HUES48 (cell line): ENCODE measurements around the gene TAAR5.
"Not testable (repeated sequence)": the region's sequence is repeated elsewhere in the genome, so short reads cannot be mapped to it uniquely, and the experiment has no call there.

Experiments used
- H3K27ac ChIP-seq: one replicate; pipeline ENCODE4 v1.7.0; 2013; ENCODE audit warnings: low read depth, low read length, inconsistent platforms
- H3K27me3 ChIP-seq: 2 replicates; pipeline ENCODE4 v1.6.1; 2013; ENCODE audit warnings: mild to moderate bottlenecking, low read length; ENCODE audit not compliant: control insufficient read depth, insufficient read depth
- H3K36me3 ChIP-seq: 2 replicates; pipeline ENCODE4 v1.6.1; 2013; ENCODE audit warnings: low read length; ENCODE audit not compliant: control insufficient read depth, insufficient read depth
- H3K4me1 ChIP-seq: 2 replicates; pipeline ENCODE4 v1.6.1; 2013; ENCODE audit warnings: mild to moderate bottlenecking, low read length; ENCODE audit not compliant: control insufficient read depth, insufficient read depth
- H3K4me3 ChIP-seq: 2 replicates; pipeline ENCODE4 v1.5.1; 2013; ENCODE audit warnings: mild to moderate bottlenecking, low read depth, low read length
- H3K9ac ChIP-seq: 2 replicates; pipeline ENCODE4 v1.6.1; 2013; ENCODE audit warnings: mild to moderate bottlenecking, low read depth, low read length, moderate library complexity
- H3K9me3 ChIP-seq: 2 replicates; pipeline ENCODE4 v1.6.1; 2013; ENCODE audit warnings: low read length; ENCODE audit not compliant: control insufficient read depth, insufficient read depth

TAAR5 gene

DNA sequence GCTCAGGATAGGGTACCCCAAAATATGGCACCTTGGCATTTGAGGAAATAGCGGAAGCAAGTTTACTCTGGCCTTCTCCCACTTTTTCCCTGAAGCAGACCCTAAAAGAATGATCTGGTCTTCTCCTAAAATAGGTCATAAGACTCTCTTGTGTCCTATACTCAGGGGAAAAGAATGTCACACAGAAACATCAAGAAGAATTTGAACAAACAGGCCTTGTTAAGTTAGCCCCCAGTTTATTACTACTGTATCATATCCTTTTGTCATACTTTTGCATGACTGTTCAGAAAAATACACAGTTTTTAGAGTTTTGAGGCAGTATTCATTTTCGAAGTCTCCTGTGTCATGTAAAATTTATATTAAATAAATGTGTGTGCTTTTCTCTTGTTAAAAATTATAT, 22.1 kb upstream of the TAAR5 start:
- no peaks in the 10 kb centered on the region for H3K36me3 ChIP-seq
- H3K4me3 ChIP-seq = no peak overlapping the region
- 0 out of 2 replicates have a peak, but pooled peaks cover 1% of the 10 kb centered on the region for H3K4me1 ChIP-seq
- H3K27me3 ChIP-seq = no peaks in the 10 kb centered on the region
- no peak overlapping the region for H3K9ac ChIP-seq
- no peak overlapping the region for H3K27ac ChIP-seq
- no peaks in the 10 kb centered on the region for H3K9me3 ChIP-seq

DNA sequence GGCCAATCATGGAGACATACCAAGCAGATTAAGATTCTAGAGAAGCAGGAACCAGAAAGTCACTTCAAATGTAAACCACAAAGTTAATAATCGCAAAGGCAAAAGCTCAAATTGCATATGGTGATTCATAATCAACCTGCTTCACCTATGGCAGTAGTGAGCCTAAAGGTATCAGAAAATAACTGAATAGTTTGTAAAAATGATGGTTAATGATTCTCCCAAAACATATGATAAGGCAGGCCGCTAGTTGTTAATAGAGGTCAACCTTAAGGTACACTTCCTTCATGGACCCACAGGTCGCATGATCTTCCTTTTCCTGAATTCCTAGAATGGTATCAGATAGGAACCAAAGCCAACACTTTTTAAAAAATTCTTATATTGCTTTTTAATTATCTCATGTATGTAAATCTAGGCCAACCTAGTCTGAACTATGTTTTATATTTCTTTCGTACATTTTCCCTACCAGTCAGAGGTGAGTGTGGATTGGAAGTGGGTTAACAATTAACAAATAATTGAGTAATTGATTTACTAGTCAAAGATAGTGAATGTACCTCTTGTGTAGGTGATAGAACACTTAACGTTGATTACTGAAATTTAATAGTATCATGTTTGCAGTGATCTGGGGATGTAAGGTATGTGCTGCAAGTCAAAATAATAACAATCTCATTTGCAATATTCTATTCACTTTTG, 18.1 kb upstream of the TAAR5 start:
- Histone ChIP-seq H3K9me3 (no peaks in the 10 kb centered on the region), H3K27ac (no peak overlapping the region), H3K4me3 (no peak overlapping the region), H3K27me3 (no peaks in the 10 kb centered on the region), H3K4me1 (no peaks in the 10 kb centered on the region), H3K9ac (no peak overlapping the region), H3K36me3 (no peaks in the 10 kb centered on the region)

DNA sequence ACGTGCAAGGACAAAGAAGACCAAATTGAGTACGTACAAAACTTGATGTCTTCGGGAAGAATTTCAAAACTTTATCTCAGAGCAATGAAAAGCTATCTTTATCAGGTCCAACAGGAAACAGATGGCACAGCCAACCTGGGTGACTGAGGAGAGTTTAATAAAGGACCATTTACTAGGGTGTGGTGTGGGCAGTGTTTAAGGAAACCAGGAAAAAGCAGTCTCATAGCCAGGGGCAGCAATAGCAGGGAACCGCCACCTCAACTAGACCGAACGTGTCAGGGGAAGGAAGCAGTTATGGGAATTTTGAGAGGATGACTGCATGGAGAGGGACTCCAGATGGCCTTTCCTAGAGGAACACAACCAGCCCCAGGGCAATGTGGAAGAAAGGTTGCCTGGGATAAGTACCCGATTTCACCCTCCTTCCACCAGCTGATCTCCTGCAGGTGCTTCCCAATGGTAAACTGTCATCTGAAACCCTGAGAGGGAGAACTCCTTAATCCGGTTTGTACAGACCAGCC, 15.2 kb upstream of the TAAR5 start:
- no peaks in the 10 kb centered on the region for H3K36me3 ChIP-seq
- H3K9me3 ChIP-seq = no peaks in the 10 kb centered on the region
- H3K4me3 ChIP-seq = no peak overlapping the region
- H3K27me3 ChIP-seq = no peaks in the 10 kb centered on the region
- H3K27ac ChIP-seq = no peak overlapping the region
- no peak overlapping the region for H3K9ac ChIP-seq
- no peaks in the 10 kb centered on the region for H3K4me1 ChIP-seq

DNA sequence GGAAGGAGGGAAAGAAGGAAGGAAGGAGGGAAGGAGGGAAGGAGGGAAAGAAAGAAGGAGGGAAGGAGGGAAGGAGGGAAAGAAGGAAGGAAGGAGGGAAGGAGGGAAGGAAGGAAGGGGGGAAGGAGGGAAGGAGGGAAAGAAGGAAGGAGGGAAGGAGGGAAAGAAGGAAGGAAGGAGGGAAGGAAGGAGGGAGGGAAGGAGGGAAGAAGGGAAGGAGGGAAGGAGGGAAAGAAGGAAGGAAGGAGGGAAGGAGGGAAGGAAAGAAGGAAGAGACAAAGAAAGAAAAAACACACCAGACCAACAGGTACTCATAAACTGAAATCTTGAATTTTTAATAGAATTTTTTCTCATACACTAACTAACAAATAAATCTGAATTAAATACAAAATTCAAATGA, 11.4 kb upstream of the TAAR5 start:
- not testable (repeated sequence) for H3K36me3 ChIP-seq, H3K27me3 ChIP-seq, H3K4me1 ChIP-seq, H3K27ac ChIP-seq, H3K9me3 ChIP-seq, H3K9ac ChIP-seq, H3K4me3 ChIP-seq

DNA sequence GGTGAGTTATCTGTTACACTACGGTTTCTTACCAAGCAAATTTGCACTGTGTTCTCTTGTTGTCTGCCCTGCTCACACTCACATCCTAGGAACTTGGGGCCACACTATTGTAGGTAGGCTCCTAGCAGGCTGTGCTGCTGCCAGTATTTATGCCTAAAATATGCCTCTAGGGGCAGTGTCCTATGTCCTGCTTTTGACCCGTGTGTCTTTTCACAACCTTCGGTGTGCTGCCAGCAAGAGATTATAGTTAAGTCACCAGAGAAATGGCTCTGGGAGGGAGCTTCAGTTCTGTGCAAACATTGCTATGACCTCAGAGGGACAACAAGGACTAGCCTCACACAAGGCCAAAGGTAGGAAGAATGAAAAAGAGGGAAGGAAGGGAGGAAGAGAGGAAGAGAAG, 8.9 kb upstream of the TAAR5 start:
- no peaks in the 10 kb centered on the region for H3K36me3 ChIP-seq

DNA sequence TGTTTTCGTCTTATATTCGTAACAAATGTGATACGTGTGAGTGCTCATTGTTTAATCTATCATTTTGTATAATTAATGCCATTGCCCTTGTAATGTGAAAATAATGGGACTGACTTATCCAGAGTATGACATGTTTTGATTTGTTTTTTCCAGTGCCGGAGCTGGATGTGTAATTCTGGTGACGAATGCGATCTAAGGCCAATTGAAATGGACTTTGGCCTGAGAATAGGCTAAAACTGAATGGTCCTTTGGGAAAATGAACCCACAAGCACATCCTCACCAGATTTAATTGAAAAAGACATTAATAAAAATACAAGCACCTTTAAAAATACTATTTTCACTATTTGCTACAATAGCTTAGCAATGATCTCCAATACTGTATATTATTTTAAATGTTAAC, 6.7 kb upstream of the TAAR5 start:
- Histone ChIP-seq H3K27ac (no peak overlapping the region), H3K4me1 (no peaks in the 10 kb centered on the region), H3K36me3 (no peaks in the 10 kb centered on the region), H3K9ac (no peak overlapping the region), H3K4me3 (no peak overlapping the region), H3K9me3 (no peaks in the 10 kb centered on the region), H3K27me3 (no peaks in the 10 kb centered on the region)

More for the DNA sequence above, 8.9 kb upstream of the TAAR5 start:
- Histone ChIP-seq H3K27ac (no peak overlapping the region), H3K9me3 (no peaks in the 10 kb centered on the region), H3K27me3 (no peaks in the 10 kb centered on the region), H3K9ac (no peak overlapping the region), H3K4me1 (no peaks in the 10 kb centered on the region), H3K4me3 (no peak overlapping the region)

DNA sequence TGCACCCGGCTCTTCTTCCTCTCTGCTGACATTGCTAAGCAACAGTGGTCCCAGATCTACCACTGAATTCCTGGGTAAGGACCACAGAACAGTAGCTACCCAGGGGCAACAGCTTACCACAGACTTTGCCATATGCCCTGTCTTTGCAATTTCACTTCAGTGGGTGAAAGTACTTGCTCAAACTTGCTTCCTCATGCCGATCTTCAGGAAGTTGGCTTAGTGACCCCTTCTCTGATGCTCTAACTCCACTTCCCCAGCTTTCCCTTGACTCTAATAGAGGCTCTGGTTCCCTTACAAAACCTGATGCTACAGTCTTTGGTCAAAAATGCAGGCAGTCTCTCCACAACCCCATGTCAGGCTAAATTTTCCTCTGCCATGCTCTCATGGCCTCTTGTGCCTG, 3.3 kb upstream of the TAAR5 start:
- Histone ChIP-seq H3K9me3 (no peaks in the 10 kb centered on the region), H3K4me3 (no peak overlapping the region), H3K27me3 (no peaks in the 10 kb centered on the region)

DNA sequence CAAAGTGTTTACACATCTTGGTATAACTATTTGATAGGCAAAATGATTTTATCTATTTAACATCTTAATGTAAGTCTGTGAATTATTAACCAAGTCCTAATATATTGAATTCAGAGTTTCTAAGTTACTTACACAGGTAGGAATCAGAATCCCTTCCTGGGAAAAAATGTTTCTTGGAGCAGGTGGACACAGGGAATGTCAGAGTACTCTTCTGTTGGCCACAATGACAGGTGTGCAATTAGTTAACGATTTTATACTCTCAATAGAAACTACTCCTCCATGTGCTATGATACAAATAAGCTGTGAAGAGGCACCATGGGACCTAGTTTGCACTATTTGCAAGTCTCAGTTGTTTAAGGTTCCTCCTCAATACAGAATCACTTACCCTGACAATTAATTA, 821 bp upstream of the TAAR5 start:
- no peak overlapping the region for H3K9ac ChIP-seq
- no peaks in the 10 kb centered on the region for H3K9me3 ChIP-seq
- H3K27me3 ChIP-seq = no peaks in the 10 kb centered on the region
- H3K27ac ChIP-seq = no peak overlapping the region
- no peaks in the 10 kb centered on the region for H3K36me3 ChIP-seq
- H3K4me3 ChIP-seq = no peak overlapping the region
- no peaks in the 10 kb centered on the region for H3K4me1 ChIP-seq

More for the DNA sequence above, 3.3 kb upstream of the TAAR5 start:
- Histone ChIP-seq H3K36me3 (no peaks in the 10 kb centered on the region), H3K9ac (no peak overlapping the region), H3K27ac (no peak overlapping the region), H3K4me1 (no peaks in the 10 kb centered on the region)

DNA sequence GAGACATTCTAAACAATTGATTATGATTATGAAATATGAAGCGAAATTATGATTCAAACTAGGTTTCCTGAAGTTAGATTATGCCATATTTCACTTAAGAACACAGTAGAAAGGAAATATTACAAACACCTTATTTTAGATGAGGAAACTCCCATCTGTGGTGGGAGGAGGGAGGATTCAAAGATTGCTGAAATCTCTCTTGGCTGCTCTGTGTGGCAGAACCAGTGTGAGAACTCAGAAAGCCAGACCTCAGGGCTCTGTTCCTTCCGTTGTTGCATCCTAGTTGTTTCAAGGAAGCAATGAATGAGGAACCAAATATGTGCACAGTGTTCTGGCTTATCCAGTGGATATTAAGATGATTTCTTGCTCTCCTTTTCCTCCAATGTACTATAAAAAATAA, 2.1 kb downstream of the TAAR5 start:
- H3K27me3 ChIP-seq = no peaks in the 10 kb centered on the region
- H3K9me3 ChIP-seq = no peaks in the 10 kb centered on the region
- no peak overlapping the region for H3K27ac ChIP-seq
- H3K4me1 ChIP-seq = peaks cover 2% of the 10 kb centered on the region; the same call in 1 of the 2 replicates
- no peak overlapping the region for H3K9ac ChIP-seq
- no peaks in the 10 kb centered on the region for H3K36me3 ChIP-seq
- H3K4me3 ChIP-seq = no peak overlapping the region

DNA sequence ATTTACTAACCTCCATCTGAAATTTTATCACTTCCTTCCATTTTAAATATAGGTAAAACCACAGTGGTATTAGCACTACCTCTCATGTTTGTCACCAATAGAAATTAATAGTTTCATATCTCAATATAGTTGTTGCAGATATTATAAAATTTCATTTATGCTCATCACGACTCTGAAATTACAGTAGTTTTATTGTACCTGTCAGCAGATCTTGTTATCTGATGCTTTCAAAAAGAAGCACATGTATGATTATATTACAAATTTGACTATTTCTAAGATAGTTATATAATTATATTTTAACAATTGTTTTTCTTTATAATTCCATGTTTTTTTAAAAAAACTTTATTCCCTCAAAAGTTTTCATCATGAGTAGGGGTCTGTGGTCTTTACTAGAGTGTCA, 4.8 kb downstream of the TAAR5 start:
- Histone ChIP-seq H3K27me3 (no peaks in the 10 kb centered on the region), H3K9ac (no peak overlapping the region), H3K27ac (no peak overlapping the region), H3K9me3 (no peaks in the 10 kb centered on the region), H3K36me3 (no peaks in the 10 kb centered on the region), H3K4me3 (no peak overlapping the region), H3K4me1 (peaks cover 4% of the 10 kb centered on the region; the same call in 1 of the 2 replicates)

DNA sequence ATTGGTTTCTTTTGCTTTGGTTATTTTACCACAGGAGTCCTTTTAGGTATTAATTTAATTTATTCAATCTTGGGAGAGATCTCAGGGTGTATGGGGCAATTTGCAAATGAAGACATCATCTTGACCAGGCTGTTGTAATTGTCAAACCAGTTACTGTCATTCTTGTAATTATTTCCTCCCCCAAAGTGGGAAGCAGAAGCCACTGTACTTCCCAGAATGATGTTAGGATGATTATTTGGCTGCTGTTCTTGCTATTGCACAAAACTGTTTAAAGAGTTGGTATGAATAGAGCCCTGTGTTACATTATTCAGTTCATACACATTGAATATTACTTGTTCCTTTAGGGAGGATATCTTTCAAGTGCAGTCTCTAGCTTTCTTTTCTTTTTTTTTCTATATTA, 17.8 kb downstream of the TAAR5 start:
- H3K27ac ChIP-seq = no peak overlapping the region
- no peak overlapping the region for H3K9ac ChIP-seq
- peaks cover 30% of the 10 kb centered on the region for H3K4me1 ChIP-seq
- no peaks in the 10 kb centered on the region for H3K36me3 ChIP-seq
- H3K27me3 ChIP-seq = no peaks in the 10 kb centered on the region
- H3K9me3 ChIP-seq = no peaks in the 10 kb centered on the region
- no peak overlapping the region for H3K4me3 ChIP-seq
